CD4-positive, alpha-beta T cell treated with Interleukin-17A for 4 hours (primary cell): Measurements from ENCODE around the gene ANO10.
"Not testable (repeated sequence)": the region's sequence is repeated elsewhere in the genome, so short reads cannot be mapped to it uniquely, and the experiment has no call there.

Experiments
- DNase-seq: peaks from one replicate; pipeline ENCODE4 v3.0.0-alpha.2; 2020; ENCODE audit warnings: mixed read lengths

ANO10 gene

GRCh38 chr3:43624619-43625305 lies 3.0 kb upstream of the ANO10 start:
- DNase-seq, result no peak

- DNase-seq, result no peak
Measured at GRCh38 chr3:43620831-43621655, 768 bp downstream of the ANO10 start.

- no peak for DNase-seq
Measured at GRCh38 chr3:43619588-43619987, 2.2 kb downstream of the ANO10 start.

- DNase-seq, result no peak
Measured at GRCh38 chr3:43618142-43618541, 3.7 kb downstream of the ANO10 start.

- DNase-seq, result no peak
Measured at GRCh38 chr3:43616034-43616433, 5.8 kb downstream of the ANO10 start.

- DNase-seq, result no peak
Measured at GRCh38 chr3:43615133-43615532, 6.7 kb downstream of the ANO10 start.

GRCh38 chr3:43613976-43614375 lies 7.8 kb downstream of the ANO10 start:
- DNase-seq, result no peak

GRCh38 chr3:43612419-43612818 lies 9.4 kb downstream of the ANO10 start:
- no peak for DNase-seq

- no peak for DNase-seq
Measured at GRCh38 chr3:43609406-43609805, 12.4 kb downstream of the ANO10 start.

GRCh38 chr3:43608751-43609150 lies 13.1 kb downstream of the ANO10 start:
- DNase-seq, result no peak

- DNase-seq, result no peak
Measured at GRCh38 chr3:43606284-43606683, 15.5 kb downstream of the ANO10 start.

GRCh38 chr3:43599959-43600358 lies 21.9 kb downstream of the ANO10 start:
- DNase-seq, result not testable (repeated sequence)

GRCh38 chr3:43597961-43598360 lies 23.9 kb downstream of the ANO10 start:
- DNase-seq, result no peak

GRCh38 chr3:43596178-43596577 lies 25.6 kb downstream of the ANO10 start:
- DNase-seq, result not testable (repeated sequence)

- DNase-seq, result not testable (repeated sequence)
Measured at GRCh38 chr3:43595280-43595679, 26.5 kb downstream of the ANO10 start.

- DNase-seq, result not testable (repeated sequence)
Measured at GRCh38 chr3:43593588-43593987, 28.2 kb downstream of the ANO10 start.

GRCh38 chr3:43591866-43592265 lies 29.9 kb downstream of the ANO10 start:
- not testable (repeated sequence) for DNase-seq

- no peak for DNase-seq
Measured at GRCh38 chr3:43587303-43587702, 34.5 kb downstream of the ANO10 start.

- no peak for DNase-seq
Measured at GRCh38 chr3:43584043-43584826, 37.6 kb downstream of the ANO10 start.

- DNase-seq, result no peak
Measured at GRCh38 chr3:43583481-43583880, 38.3 kb downstream of the ANO10 start.

- DNase-seq, result no peak
Measured at GRCh38 chr3:43582866-43583265, 38.9 kb downstream of the ANO10 start.

- no peak for DNase-seq
Measured at GRCh38 chr3:43581343-43581742, 40.5 kb downstream of the ANO10 start.

- DNase-seq, result no peak
Measured at GRCh38 chr3:43580181-43580580, 41.6 kb downstream of the ANO10 start.

GRCh38 chr3:43573576-43573975 lies 48.2 kb downstream of the ANO10 start:
- DNase-seq, result no peak
